CD4-positive, alpha-beta T cell treated with Interferon gamma for 1 hour (primary cell): ENCODE measurements around the gene ILF3.

Experiments used
- DNase-seq: peaks from one replicate; pipeline ENCODE4 v3.0.0-alpha.2; 2020

Gene ILF3

DNA sequence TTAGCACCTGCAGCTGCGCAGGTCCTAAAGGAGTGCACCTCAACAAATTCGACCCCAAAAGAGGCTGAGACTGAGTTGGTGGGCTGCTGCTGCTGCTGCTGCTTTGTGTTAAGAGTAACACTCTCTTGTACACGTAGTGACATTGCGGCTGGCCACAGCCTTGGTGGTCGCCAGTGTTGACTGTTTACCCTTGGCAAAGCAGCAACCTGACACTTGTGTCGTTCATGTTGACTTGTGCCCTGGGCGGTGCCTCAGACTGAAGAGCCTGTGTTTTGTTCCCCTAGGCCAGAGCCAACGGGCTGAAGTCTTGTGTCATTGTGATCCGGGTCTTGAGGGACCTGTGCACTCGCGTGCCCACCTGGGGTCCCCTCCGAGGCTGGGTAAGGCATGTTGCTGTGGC lies 24.7 kb downstream of the ILF3 start:
- DNase-seq = no peak

DNA sequence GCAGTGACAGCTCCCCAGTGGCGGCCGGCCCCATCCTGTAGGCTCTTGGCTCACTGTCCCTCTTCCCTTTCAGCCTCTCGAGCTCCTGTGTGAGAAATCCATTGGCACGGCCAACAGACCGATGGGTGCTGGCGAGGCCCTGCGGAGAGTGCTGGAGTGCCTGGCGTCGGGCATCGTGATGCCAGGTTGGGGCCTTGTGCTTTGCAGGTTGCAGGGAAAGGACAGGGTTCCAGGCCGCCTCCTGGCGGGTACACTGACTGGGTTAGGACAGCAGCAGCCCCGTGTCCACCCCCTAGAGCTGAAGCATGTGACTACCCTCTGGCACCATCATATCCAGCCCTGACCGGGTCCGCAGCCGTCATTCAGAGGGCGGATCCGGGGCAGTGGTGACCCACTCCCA lies 25.6 kb downstream of the ILF3 start:
- no peak for DNase-seq

DNA sequence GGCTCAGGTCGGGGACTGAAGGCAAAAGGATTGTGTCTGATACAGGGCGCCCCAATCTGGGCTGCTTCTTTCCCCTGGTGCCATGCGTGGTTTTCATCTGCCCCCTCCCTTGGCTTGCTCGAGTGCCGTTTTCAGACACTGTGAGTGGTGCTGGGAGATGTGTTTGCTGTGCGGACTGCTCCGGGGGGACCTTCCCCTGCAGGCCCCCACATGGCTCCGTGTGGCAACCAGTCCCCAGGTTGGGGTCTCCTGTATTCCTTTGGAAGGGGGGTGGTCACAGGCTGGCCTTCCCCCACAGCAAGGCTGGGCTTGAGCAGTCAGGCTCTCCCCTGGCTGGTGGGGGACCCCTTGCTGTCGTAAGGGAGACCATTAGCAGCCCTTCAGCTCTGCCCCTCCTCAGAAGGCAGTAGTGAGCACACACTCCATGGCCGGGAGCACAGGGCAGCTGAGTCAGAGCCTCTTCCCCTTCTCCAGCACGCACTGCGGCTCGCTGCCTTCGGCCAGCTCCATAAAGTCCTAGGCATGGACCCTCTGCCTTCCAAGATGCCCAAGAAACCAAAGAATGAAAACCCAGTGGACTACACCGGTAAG lies 26.5 kb downstream of the ILF3 start:
- DNase-seq = no peak

DNA sequence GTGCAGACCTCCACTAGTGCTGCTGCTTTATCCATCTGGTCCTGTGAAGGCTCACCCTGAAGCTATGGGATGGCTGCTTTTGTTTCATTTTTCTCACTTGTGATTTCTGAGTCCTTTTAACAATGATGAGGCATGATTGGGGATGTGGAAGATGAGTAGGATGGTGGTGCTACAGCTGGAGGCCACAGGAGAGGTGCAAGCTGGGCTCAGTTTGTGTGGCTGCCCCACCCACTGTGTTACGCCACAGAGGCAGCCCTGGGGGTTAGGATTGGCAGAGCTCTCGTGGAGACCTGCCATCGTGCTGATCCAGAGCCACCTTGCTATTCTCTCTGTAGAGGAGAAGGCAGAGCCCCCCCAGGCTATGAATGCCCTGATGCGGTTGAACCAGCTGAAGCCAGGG lies 27.5 kb downstream of the ILF3 start:
- no peak for DNase-seq

DNA sequence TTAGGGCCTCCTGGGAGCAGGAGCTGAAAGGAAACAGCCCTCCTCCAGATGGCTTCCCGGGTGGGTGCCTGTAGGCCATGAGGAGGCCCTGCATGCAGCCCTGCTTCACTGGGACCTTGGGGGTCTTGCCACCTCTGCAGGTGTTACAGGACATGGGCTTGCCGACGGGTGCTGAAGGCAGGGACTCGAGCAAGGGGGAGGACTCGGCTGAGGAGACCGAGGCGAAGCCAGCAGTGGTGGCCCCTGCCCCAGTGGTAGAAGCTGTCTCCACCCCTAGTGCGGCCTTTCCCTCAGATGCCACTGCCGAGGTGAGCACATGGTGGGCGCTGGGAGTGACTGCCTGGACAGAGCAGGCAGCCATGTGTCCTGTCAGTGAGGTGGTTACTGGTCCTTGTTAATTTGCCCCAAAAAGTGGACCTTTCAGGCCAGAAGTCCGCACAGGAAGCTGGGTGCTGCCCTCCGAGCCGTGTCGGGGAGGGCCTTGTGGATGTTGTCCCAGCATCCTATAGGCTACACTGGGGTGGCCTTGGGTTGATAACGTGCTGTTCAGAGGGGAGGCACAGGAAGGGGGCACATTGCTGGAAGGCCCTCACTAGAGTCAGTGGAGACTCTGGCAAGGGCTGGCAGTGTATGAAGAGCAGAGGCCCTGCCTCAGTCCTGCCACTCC lies 28.4 kb downstream of the ILF3 start:
- DNase-seq = no peak

DNA sequence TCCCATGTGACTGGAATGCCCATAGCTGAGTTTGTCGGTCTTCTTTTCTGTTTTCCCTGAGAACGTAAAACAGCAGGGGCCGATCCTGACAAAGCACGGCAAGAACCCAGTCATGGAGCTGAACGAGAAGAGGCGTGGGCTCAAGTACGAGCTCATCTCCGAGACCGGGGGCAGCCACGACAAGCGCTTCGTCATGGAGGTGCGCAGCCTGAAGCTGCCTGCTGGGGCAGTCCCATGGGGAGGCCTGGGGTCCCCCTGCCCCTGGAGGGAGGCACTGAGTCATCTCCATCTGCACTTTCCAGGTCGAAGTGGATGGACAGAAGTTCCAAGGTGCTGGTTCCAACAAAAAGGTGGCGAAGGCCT lies 28.9 kb downstream of the ILF3 start:
- DNase-seq = no peak

DNA sequence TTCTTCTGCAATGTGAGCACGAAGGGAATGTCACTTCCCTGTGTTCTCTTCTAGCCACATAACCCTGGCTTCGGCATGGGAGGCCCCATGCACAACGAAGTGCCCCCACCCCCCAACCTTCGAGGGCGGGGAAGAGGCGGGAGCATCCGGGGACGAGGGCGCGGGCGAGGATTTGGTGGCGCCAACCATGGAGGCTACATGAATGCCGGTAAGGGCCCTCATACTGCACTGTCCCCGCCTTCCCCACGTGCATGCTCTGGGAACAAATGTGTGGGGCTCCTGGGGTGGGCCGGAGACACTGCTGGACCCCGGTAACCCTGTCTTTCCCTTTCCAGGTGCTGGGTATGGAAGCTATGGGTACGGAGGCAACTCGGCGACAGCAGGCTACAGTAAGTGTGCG lies 29.4 kb downstream of the ILF3 start:
- no peak for DNase-seq

DNA sequence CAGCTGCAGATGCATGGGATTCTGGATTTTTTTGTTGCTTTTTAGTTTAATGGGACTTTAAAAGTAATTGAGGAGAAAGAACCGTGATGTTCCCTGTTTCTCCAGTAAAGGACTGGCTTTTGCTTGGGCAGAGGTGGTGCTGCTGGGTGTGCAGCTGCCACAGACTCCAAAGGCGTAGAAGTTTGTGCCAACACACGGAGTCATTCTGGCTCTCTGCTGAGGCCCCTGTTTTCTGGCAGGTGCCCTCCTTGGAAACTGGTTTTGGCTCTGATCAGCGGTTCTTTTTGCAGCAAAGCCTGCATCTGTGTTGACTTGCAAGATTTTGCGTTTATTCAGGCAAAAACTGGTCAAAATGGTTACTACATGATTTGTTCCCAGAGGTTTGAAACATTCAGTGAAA lies 31.1 kb downstream of the ILF3 start:
- no peak for DNase-seq

DNA sequence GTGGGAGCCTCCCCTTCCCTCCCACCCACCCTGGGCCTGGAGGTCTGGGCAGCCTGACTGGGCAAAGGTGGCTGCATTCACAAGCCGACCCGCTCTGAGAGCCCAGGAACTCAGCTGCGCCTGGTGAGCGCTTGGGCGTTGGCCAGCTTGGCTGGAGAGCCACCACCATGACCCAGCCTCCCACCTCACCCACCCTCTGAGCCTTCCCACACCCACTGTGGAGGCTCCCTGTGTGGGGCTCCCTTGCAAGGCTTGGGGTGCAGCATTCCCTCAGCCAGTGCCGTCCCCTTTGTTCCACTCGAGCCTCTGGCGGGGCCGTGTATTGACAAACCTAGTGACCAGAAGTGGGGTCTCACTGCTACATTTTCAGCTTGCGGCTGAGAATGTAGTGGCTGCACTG lies 32.0 kb downstream of the ILF3 start:
- no peak for DNase-seq

DNA sequence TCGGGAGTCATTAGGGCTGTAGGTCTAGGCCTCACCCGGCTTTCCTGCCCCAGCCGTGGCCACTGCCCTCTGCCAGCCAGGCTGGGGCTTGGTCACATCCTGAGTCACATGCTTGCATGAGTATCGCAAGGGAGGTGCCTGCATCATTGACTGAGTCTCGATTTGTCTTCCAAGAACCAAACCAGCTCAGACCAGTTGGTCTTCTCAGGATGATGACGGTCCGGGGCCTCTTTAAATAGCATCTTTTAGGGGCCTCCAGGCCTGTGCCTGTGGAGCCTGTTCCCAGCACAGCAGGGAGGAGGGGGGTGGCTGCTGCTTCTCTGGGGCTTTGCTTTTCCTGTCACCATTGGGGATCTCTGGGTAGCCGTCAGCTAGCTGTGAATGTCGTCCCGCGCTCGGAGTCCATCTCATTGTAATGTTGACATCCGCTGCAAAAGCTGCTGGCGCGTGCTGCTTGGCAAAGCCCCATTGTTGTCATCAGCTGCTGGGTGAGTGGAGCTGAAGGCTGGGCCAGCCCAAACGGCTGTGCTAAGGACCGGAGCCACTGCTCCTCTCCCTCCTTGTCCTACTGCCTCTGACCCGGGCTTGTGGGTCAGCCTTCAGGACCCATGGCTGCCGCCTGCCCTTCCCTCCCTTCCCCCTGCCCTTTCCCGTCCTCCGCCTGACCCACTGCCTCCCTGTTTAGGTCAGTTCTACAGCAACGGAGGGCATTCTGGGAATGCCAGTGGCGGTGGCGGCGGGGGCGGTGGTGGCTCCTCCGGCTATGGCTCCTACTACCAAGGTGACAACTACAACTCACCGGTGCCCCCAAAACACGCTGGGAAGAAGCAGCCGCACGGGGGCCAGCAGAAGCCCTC lies 32.7 kb downstream of the ILF3 start:
- DNase-seq = no peak

DNA sequence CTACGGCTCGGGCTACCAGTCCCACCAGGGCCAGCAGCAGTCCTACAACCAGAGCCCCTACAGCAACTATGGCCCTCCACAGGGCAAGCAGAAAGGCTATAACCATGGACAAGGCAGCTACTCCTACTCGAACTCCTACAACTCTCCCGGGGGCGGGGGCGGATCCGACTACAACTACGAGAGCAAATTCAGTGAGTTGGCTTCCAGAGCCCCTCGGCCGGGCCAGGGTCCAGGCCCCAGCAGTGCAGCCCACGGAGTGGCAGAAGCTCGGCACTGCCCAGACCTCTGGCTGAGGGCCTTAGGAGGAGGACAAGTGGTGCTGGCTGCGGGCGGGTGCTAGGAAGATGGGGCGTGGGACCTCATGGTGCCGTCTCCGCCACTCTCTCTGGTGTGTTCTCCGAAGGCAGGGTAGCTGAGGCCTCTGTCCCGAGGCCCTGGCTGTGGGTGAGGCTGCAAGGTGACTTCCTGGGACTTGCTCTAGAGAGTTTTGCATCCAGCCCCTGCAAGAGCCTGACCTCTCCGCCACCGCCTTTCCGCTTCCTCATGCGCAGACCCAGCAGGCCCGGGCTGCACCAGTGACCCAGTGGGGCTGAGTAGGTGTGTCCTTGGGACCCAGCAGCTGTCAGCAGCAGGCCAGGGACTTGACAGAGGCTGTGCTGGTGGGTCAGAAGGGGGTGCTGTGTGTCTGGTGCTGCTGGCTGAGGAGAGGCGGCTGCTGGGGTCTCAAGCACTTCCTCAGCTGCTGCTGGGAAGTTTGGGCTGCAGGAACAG lies 33.6 kb downstream of the ILF3 start:
- no peak for DNase-seq

DNA sequence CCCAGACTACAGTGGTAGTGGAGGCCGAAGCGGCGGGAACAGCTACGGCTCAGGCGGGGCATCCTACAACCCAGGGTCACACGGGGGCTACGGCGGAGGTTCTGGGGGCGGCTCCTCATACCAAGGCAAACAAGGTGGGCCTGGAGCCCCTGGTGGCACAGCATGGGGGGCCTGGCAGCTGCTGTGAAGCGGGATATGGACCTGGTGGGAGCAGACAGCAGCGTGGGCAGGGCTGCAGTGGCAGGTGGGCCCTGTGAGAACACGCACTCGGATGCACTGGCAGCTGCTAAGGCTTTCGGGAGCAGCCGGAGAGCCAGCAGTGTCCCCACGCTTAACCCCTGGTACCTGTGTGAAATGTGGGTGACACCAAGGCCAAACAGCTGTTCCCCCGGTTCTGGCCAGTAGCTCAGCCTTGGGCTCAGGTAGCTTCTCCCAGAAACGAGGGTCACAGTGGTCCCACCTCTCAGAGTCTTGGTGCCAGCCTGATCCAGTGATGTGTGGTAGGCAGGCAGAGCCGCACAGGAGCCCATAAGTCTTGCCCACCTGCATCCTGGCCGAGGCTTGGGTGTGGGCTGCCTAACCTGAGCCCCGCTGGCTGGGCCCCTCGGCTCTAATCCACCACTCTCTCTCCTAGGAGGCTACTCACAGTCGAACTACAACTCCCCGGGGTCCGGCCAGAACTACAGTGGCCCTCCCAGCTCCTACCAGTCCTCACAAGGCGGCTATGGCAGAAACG lies 34.6 kb downstream of the ILF3 start:
- no peak for DNase-seq

DNA sequence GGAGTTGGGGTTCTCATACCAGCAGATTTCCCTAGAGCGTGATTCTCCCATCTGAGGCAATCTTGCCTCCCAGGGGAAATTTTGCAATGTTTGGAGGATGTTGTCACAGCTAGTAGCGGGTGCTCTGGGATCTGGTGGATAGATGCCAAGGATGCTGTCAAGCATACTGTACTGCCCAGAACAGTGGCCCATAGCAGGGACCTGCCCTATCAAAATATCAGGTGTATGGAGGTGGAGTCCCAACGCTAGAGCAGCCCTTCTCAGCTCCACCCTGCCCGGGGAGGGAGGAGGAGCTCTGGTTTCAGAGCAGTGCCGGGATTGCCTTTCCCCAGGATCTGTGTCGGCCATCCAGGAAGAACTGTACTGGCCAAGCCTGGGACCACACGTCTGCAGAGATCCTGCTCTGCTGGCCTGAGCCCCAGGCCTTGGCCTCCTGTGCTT lies 36.2 kb downstream of the ILF3 start:
- no peak for DNase-seq

DNA sequence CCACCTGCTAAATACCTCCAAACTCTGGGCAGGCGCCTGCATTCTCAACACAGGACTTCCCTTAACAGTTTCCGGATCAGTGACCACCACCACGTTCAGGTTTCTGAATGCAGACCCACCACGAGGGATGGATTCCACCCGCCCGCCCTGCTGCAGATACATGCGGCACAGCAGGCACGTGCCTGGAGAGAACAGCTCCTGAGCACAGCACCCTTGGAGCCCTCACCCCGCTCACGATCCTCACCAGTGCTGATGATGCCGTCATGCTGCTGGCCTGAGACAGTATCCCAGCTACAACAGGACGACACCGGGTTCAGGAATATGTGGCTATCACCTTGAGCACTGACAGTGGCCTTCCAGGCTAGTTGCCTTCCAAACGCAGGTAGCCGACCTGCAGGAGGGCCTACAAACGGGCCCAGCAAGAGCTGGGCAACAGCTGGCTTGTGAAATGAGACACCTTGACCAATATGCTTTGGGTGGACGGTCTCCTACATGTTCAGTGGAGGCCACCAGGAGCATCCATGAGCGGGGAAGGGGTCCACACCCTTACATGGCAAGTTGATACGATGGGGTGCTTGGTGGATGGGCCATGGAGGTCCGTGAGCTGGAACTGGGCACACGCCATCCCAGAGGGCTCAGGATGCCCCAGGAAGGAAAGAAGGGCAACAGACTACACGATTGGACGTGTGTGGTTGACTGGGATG lies 37.2 kb downstream of the ILF3 start:
- DNase-seq = no peak

DNA sequence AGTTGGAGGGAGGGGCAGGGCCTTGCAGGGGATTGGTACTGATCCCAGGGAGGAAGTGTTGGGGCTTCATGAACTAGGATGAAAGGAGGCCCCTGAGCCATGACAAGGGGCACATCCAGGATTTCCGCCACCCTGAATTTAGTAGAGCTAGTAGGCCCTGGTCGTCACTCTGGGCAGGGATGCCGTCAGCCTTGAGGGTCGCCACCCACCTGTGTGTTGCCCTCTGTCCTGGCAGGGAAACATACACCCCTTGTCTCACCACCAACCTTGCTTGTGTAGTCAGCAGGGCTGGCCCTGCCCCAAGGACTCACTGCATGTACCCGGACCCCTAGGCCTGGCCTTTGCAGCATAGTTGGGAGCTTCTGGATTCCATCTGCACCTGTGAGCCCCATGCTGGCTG lies 37.7 kb downstream of the ILF3 start:
- no peak for DNase-seq

DNA sequence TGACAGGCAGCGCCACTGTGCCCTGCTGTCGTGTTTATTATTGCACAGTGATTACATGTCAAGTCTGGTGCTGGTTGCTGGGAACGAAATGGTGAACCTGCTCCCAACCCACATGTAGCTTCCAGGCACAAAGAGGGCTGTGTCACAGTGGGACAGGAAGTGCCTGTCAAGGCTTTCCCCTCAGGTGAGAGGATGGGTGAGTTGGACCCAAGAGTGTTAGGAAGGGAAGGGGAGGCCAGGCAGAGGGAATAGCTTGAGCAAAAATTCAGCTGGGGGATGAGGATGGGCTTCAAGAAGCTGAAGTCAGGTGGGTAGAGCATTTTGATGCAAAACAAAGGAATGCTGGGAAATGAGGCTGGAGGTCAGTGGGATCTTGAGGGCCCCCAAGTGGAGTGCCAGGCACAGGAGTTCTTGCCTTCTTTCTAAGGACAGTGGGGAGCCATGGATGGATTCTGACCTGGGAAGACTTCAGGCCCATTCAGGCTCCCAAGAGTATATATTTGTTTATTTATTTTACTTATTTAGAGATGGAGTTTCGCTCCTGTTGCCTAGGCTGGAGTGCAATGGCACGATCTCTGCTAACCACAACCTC lies 38.6 kb downstream of the ILF3 start:
- DNase-seq = no peak

DNA sequence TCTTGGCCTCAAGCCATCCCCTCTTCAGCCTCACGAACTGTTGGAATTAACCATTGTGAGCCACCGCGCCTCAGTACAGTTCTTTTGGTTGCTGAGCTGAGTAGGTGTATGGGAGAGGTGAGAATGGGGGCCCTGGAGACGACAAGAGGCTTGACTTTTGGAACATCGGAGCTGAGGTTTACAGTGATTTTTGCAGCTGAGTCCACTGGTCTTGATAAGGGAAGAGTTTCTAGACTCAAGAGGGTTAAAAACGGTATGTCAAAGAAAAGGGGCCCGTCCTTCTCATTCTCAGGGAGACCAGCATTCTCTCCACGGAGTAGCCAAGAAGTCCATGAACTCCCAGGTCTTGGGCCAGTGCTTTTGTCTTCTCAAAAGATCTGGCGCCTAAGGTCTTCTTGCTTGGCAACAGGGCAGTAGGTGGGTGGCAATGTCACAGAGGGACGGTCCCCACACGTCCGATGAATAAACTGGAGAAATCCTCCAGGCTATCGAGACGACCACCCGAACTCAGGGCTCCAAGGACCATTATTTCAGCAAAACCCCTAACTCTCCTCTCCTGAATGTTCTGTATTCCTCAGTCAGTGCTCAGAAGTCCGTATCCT lies 40.7 kb downstream of the ILF3 start:
- DNase-seq = no peak

DNA sequence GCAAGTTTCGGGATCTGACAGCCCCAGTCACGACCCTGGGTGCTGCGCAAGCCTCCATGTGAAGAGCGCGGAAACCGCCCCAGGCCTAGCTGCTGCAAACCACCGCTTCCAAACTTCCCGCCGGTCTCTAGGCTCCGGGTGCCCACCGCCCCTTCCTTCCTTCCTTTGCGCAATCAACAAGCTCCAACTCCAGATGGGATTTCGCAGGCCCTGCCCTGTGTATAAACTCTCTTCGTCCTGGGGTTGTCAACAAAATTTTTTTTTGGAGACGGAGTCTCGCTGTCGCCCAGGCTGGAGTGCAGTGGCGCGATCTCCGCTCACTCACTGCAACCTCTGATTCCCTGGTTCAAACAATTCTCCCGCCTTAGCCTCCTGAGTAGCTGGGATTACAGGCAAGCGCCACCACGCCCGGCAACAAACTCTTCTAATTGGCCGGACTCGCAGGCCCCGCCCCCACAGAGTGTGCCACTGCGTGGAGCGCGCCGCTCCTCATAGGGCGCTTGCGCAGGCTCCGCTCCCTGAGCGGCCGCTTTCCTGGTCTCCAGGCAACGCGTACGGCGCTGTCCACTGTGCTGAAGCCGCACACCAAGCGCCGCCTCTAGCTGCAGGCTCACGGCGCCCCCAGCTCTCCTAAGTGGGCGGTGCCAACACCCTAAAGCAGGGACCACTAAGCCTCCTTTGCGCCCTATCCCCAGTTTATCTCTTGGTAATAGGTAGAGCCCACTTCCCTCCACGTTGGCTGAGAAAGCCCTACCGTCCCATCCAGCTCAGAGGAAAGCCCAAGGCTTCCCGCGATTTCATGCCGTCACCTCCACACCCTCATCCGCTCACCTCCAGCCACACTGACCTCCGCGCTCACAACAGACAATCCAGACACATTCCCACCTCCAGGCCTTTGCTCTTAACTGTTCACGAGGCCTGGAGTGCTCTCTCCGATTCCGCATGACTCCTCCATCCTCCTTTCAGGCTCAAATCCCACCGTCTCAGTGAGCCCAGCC lies 41.6 kb downstream of the ILF3 start:
- DNase-seq = peak; percentile 91

DNA sequence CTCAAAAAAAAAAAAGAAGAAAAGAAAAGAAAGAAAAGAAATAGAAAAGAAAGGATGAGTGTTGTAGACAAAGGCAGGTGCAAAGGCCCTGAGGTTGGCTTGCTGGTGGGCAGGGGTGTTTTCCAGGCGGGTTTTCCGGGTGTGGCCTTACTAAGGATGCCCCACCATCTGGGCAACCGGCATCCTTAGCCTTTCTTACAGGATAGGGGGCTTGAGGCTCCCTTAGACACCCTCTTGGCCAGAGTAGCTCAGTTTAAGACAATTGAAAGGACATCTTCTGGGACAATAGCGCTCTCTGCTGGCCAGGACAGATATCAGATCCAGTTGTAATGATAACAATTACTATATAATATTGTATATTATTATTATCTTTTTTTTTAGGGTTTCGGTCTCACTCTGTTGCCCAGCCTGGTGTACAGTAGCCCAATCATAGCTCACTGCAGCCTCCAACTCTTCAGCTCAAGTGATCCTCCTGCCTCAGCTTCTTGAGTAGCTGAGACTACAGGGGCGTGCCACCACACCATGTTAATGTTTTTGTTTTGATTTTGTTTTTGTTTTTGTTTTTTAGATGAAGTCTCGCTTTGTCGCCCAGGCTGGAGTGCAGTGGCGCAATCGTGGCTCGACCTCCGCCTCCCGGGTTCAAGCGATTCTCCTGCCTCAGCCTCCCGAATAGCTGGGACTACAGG lies 45.6 kb downstream of the ILF3 start:
- peak; percentile 46 for DNase-seq
